Rectal smooth muscle tissue (tissue), 1 donor: Measurements from ENCODE around the gene GPD1.

Experiments
- H3K27ac ChIP-seq: one replicate; pipeline ENCODE4 v1.7.0; 2013; ENCODE audit warnings: low read depth, low read length, inconsistent platforms
- H3K27me3 ChIP-seq: one replicate; pipeline ENCODE4 v1.7.0; 2013; ENCODE audit warnings: low read length; ENCODE audit not compliant: control insufficient read depth, insufficient read depth
- H3K36me3 ChIP-seq: one replicate; pipeline ENCODE4 v1.7.0; 2013; ENCODE audit warnings: low read length; ENCODE audit not compliant: control insufficient read depth, insufficient read depth
- H3K4me1 ChIP-seq: one replicate; pipeline ENCODE4 v1.7.0; 2013; ENCODE audit warnings: low read length; ENCODE audit not compliant: control insufficient read depth, insufficient read depth
- H3K4me3 ChIP-seq: one replicate; pipeline ENCODE4 v1.7.0; 2013; ENCODE audit warnings: low read length
- H3K9ac ChIP-seq: one replicate; pipeline ENCODE4 v1.7.0; 2013; ENCODE audit warnings: low read length

The GPD1 gene

GRCh38 chr12:50157259-50157658, 53.5 kb downstream of the GPD1 start:
- H3K4me1 ChIP-seq = no peaks in the 10 kb centered on the region
- H3K27me3 ChIP-seq = no peaks in the 10 kb centered on the region
- no peak overlapping the region for H3K9ac ChIP-seq
- no peaks in the 10 kb centered on the region for H3K36me3 ChIP-seq
- no peak overlapping the region for H3K27ac ChIP-seq
- H3K4me3 ChIP-seq = no peak overlapping the region

GRCh38 chr12:50160643-50161042, 56.8 kb downstream of the GPD1 start:
- Histone ChIP-seq H3K27ac (no peak overlapping the region), H3K36me3 (no peaks in the 10 kb centered on the region), H3K27me3 (no peaks in the 10 kb centered on the region), H3K4me1 (no peaks in the 10 kb centered on the region), H3K9ac (no peak overlapping the region), H3K4me3 (no peak overlapping the region)
